Inflammatory macrophage treated with lipopolysaccharide for 1 hour (primary cell): Measurements from ENCODE around the gene PCSK6.

Experiments
- DNase-seq, 2 donors: peaks; one replicate each; pipeline ENCODE4 v3.0.0-alpha.2; 2020 to 2022

The PCSK6 gene

DNA sequence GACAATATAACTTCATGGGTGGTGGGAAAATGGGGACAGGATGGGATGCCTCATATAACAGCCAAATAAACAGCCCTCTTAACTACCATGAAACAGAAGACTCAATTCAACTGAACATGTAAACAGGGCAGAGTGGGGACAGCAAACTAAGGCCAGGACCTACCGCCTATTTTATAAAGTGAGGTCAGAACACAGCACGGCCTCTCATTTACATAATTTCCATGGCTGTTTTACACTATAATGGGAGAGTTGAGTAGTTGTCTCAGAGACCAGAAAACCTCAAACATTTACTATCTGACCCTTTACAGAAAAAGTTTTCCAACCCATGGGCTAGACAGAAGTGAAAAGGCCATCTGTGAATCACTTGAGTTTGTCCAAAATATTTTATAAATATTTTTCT lies 137.8 kb downstream of the PCSK6 start:
- no peak for DNase-seq

- no peak for DNase-seq
These were observed 140.2 kb downstream of the PCSK6 start for GRCh38 chr15:101349047-101349951.

GRCh38 chr15:101348643-101349042 lies 140.9 kb downstream of the PCSK6 start:
- DNase-seq = no peak

GRCh38 chr15:101348015-101348414 lies 141.5 kb downstream of the PCSK6 start:
- no peak for DNase-seq

- DNase-seq = no peak
These were observed 142.1 kb downstream of the PCSK6 start for GRCh38 chr15:101347454-101347853.

- no peak for DNase-seq
These were observed 142.6 kb downstream of the PCSK6 start for GRCh38 chr15:101346928-101347327.

- DNase-seq = peak; percentile 10 to 44
These were observed 147.5 kb downstream of the PCSK6 start for GRCh38 chr15:101342056-101342455.

DNA sequence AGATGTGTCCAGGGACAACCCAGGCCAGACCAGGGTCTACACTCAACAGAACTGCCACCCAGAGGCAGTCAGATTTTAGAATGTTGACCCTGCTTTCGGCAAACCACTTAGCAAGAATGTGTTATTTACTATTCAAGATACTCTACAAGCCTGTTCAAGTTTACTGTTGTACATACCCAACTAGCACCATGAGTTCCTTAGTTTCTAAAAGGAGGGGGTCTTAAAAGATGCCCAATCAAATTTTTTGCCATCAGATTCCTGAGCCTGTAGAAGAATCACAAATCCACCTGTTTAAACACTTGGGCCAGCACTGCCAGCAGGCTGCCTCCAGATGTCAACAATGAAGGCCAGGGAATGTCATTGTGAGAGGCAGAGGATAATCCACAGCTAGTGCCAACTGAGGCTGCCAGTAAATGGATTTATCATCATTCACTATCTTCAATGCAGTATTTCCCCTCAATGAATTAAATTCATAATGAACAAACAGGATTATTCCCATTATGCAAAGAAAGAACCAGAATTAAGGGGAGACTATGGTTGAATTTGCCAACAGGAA lies 150.9 kb downstream of the PCSK6 start:
- DNase-seq = no peak

DNA sequence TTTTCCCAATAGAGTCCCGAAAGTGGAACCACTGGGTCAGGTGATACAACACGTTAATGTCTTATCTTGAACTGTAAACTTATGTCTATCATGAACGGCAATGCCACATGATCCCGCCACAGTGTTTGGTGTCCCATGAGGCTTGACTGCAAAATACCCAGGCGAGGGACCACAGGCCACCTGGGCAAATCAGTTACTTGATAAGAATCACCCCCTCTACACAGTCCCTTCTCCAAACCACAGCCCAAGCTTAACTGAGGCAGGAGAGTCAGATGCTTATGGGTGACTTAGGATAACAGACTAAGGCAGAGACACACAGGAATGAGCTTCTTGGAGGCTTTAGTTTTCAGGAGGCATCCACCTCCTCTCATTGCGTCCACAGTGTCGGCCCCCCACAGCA lies 151.5 kb downstream of the PCSK6 start:
- DNase-seq = no peak

- peak in 1 of 2 donors; percentile 9 for DNase-seq
These were observed 155.4 kb downstream of the PCSK6 start for GRCh38 chr15:101333907-101334789.

GRCh38 chr15:101332061-101332467 lies 157.4 kb downstream of the PCSK6 start:
- DNase-seq = no peak

DNA sequence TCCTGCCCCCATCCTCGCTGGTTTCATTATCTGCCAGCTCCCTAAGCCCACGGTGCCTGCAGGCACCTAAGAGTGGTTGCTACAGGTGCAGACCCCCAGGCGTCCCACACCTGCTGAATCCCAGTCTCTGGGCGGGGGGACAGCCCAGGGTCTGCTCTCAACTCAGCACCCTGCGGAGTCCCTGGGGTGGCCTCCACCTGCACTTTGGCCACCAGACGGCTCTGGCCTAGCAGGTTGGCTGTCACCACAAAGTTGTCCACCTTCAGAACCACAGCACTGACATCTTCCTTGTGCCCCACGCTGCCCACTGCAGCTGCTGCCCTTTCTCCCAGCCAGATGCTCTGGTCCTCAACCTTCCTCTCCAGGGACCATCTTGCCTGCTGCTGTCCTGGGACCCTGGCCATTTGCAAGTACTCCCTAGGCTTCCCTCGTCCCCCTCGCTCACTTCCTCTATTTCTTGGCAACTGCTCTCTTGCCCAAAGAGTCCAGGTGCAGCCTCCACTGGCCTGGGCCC lies 159.6 kb downstream of the PCSK6 start:
- DNase-seq = no peak

GRCh38 chr15:101329309-101329863 lies 160.1 kb downstream of the PCSK6 start:
- DNase-seq = no peak

- DNase-seq = no peak
These were observed 161.5 kb downstream of the PCSK6 start for GRCh38 chr15:101328001-101328400.

DNA sequence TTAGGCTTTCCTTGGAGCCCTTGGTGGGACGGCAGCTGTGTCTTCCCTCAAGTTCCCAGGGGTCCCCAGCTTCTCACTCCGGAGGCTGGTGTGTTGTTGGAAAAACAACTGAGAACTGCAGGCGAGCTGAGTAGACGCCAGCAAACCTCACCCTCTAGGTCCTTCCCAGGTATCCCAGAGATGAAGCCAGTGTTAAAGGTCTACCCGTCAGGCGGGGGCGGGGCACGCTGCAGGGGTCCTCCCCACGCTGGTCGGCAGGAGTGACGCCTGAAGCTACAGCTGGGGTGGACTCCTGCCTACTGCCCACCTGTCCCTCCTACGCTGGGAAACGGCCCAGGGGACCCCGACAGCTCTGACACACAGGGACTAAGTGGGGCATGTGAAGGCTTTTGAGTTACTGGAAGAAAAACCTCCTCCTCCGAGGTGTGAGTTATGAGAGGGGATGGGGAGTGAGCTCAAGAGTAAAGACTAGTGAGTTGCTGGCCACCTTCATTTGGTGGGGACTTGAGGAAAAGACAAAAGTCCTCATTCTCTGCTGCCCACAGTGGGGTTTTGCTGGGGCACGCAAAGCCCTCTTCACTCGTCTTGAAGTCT lies 162.3 kb downstream of the PCSK6 start:
- DNase-seq = no peak

- no peak for DNase-seq
These were observed 162.9 kb downstream of the PCSK6 start for GRCh38 chr15:101326462-101327146.

GRCh38 chr15:101326026-101326315 lies 163.5 kb downstream of the PCSK6 start:
- DNase-seq = no peak

GRCh38 chr15:101325263-101326025 lies 164.1 kb downstream of the PCSK6 start:
- DNase-seq = no peak

DNA sequence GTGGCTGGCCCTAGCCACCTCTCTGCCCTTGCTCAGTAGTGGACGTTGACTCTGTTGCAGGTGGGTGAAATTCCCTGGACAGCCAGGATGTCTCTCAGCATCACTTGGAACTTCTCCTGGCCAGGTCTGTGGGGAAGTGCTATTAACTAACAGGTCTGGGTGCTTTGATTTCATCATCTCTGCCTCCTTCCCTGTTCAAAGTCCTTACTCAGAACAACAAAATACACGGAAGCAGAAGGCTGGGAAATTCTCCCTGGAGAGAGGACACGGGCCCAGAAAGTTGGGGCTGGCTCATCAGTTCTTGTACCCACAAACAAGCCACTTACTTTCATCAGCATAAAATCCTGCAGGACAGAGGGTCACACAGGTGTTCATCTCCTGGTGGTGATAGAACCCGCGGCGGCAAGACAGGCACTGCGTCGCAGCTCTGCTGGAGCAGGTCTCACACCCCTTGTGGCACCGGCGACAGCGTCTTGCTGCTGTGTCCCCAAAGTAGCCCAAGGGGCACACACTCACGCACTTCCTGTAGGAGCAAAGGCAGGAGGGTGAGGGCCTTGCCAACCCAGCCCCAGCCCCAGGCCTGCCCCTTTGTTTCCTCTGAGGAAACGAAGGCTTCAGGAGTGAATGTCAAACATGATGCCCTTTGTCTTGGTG lies 164.9 kb downstream of the PCSK6 start:
- DNase-seq = no peak

GRCh38 chr15:101323793-101324523 lies 165.5 kb downstream of the PCSK6 start:
- no peak for DNase-seq
